Measurements from ENCODE around the gene RABAC1.

Gene RABAC1

GRCh38 chr19:41913538-41914423 lies 45.3 kb downstream of the RABAC1 start:
- no peak for DNase-seq

- no peak for DNase-seq
Measured at GRCh38 chr19:41912899-41913537, 46.1 kb downstream of the RABAC1 start.

GRCh38 chr19:41911889-41912731 lies 47.0 kb downstream of the RABAC1 start:
- DNase-seq: no peak

GRCh38 chr19:41910992-41911888 lies 47.9 kb downstream of the RABAC1 start:
- no peak for DNase-seq

- no peak for DNase-seq
Measured at GRCh38 chr19:41910240-41910991, 48.7 kb downstream of the RABAC1 start.

GRCh38 chr19:41909706-41910105 lies 49.4 kb downstream of the RABAC1 start:
- no peak for DNase-seq

- DNase-seq: no peak
Measured at GRCh38 chr19:41908724-41909464, 50.2 kb downstream of the RABAC1 start.

GRCh38 chr19:41907994-41908615 lies 51.0 kb downstream of the RABAC1 start:
- DNase-seq: no peak

GRCh38 chr19:41906916-41907680 lies 52.0 kb downstream of the RABAC1 start:
- DNase-seq: no peak
